Measurements from ENCODE around the gene CHI3L2. TPM values are rescaled to one million over a fixed set of nuclear protein-coding genes. Genes with fewer than 3 reads are reported as not detected.

Gene CHI3L2
- total RNA-seq, 1 donor from 2014 or later: not detected

- Mint-ChIP-seq H3K4me3 (ENCODE audit: unreplicated experiment) (no peak within 1 kb of the TSS), H3K9me3 (ENCODE audit: low read depth) (no peaks in the 10 kb centered on the region), H3K4me1 (ENCODE audit: low read depth) (no peaks in the 10 kb centered on the region), H3K27ac (ENCODE audit: unreplicated experiment) (no peak within 1 kb of the TSS), H3K27me3 (ENCODE audit: low read depth) (peaks cover 2% of the 10 kb centered on the region), H3K36me3 (ENCODE audit: low read depth) (no peaks in the 10 kb centered on the region)
- no peak for TF ChIP-seq CTCF (IDR thresholded peaks at IDR 0.05)
- no peak for DNase-seq (ENCODE audit: low spot score)
These were observed 27.4 kb upstream of the CHI3L2 start, which contains the start of gene DENND2D for GRCh38 chr1:111199881-111200801. DENND2D (minus strand) TSS chr1:111200646; CDS start chr1:111200459, 187 bp downstream.

- peaks cover 4% of the 10 kb centered on the region for H3K27me3 Mint-ChIP-seq (ENCODE audit: low read depth)
- no peak for TF ChIP-seq CTCF (IDR thresholded peaks at IDR 0.05)
- H3K4me1 Mint-ChIP-seq (ENCODE audit: low read depth): peaks cover 2% of the 10 kb centered on the region
- H3K27ac Mint-ChIP-seq (ENCODE audit: unreplicated experiment): no peak overlapping the region
- H3K36me3 Mint-ChIP-seq (ENCODE audit: low read depth): no peaks in the 10 kb centered on the region
- DNase-seq (ENCODE audit: low spot score): no peak
- no peaks in the 10 kb centered on the region for H3K9me3 Mint-ChIP-seq (ENCODE audit: low read depth)
- no peak overlapping the region for H3K4me3 Mint-ChIP-seq (ENCODE audit: unreplicated experiment)
These were observed 26.7 kb upstream of the CHI3L2 start for GRCh38 chr1:111200802-111201161.

- no peak for DNase-seq (ENCODE audit: low spot score)
- H3K27me3 Mint-ChIP-seq (ENCODE audit: low read depth): peaks cover 9% of the 10 kb centered on the region
- H3K4me3 Mint-ChIP-seq (ENCODE audit: unreplicated experiment): no peak overlapping the region
- no peak overlapping the region for H3K27ac Mint-ChIP-seq (ENCODE audit: unreplicated experiment)
- H3K9me3 Mint-ChIP-seq (ENCODE audit: low read depth): no peaks in the 10 kb centered on the region
- peaks cover 2% of the 10 kb centered on the region for H3K4me1 Mint-ChIP-seq (ENCODE audit: low read depth)
- TF ChIP-seq CTCF (IDR thresholded peaks at IDR 0.05): no peak
- H3K36me3 Mint-ChIP-seq (ENCODE audit: low read depth): no peaks in the 10 kb centered on the region
These were observed 26.0 kb upstream of the CHI3L2 start for GRCh38 chr1:111201275-111202090.

- Mint-ChIP-seq H3K27me3 (ENCODE audit: low read depth) (peaks cover 13% of the 10 kb centered on the region), H3K9me3 (ENCODE audit: low read depth) (no peaks in the 10 kb centered on the region), H3K4me3 (ENCODE audit: unreplicated experiment) (no peak overlapping the region), H3K36me3 (ENCODE audit: low read depth) (no peaks in the 10 kb centered on the region), H3K27ac (ENCODE audit: unreplicated experiment) (no peak overlapping the region), H3K4me1 (ENCODE audit: low read depth) (peaks cover 2% of the 10 kb centered on the region)
- DNase-seq (ENCODE audit: low spot score): no peak
- no peak for TF ChIP-seq CTCF (IDR thresholded peaks at IDR 0.05)
These were observed 25.2 kb upstream of the CHI3L2 start for GRCh38 chr1:111202366-111202706.
